HepG2 (cell line): ENCODE results near the gene NSD1. TPM values are rescaled to one million over a fixed set of nuclear protein-coding genes. Genes with fewer than 3 reads are reported as not detected.
A peak's percentile ranks its signal among the peaks of the same experiment; 100 is the strongest.

Source experiments
- ATF7 ChIP-seq, 2 experiments: fragments of 450-650 bp in 1 of 2; sonication (generic) in 1 of 2; formaldehyde crosslinking in 1 of 2; IDR thresholded peaks; 2 replicates each; pipeline versions ENCODE4 v1.4.0 to v1.6.1; 2016 to 2020; ENCODE audit warnings: antibody characterized with exemption in 1 of 2, mild to moderate bottlenecking in 1 of 2, missing genetic modification reagents in 1 of 2
- ATRX ChIP-seq: sonication (generic); formaldehyde crosslinking; IDR thresholded peaks from 2 replicates; pipeline ENCODE4 v1.4.0; 2020; ENCODE audit warnings: missing genetic modification reagents, borderline replicate concordance
- ETV5 ChIP-seq: IDR thresholded peaks from 2 replicates; pipeline ENCODE4 v1.6.1; 2018; ENCODE audit warnings: missing biosample characterization, missing genetic modification reagents, inconsistent platforms, borderline replicate concordance
- FOXA1 ChIP-seq, 2 experiments: fragments of 450-650 bp in 1 of 2; sonication (generic) in 1 of 2; formaldehyde crosslinking in 1 of 2; IDR thresholded peaks; 2 replicates each; pipeline versions ENCODE4 v1.4.0 to v1.6.1; 2016 to 2020; ENCODE audit warnings: missing genetic modification reagents in 1 of 2
- HNRNPUL1 ChIP-seq: fragments of 200-400 bp; formaldehyde crosslinking; IDR thresholded peaks from 2 replicates; pipeline ENCODE4 v1.6.1; 2017; ENCODE audit warnings: low read depth, mild to moderate bottlenecking, low read length, moderate library complexity
- LBX2 ChIP-seq: sonication (generic); formaldehyde crosslinking; IDR thresholded peaks from 2 replicates; pipeline ENCODE4 v1.5.0; 2020; ENCODE audit warnings: missing genetic modification reagents, mild to moderate bottlenecking, borderline replicate concordance
- NFE2L2 ChIP-seq: fragments of 150-350 bp; IDR thresholded peaks from 2 replicates; pipeline ENCODE4 v1.6.1; 2014; ENCODE audit warnings: low read length
- NFIB ChIP-seq: sonication (generic); formaldehyde crosslinking; IDR thresholded peaks from 2 replicates; pipeline ENCODE4 v1.9.0; 2021; ENCODE audit warnings: missing genetic modification reagents, mild to moderate bottlenecking, borderline replicate concordance
- NFYB ChIP-seq: sonication (generic); formaldehyde crosslinking; IDR thresholded peaks from 2 replicates; pipeline ENCODE4 v1.4.0; 2020; ENCODE audit warnings: missing genetic modification reagents
- PRDM4 ChIP-seq: sonication (generic); formaldehyde crosslinking; IDR thresholded peaks from 2 replicates; pipeline ENCODE4 v1.9.0; 2021; ENCODE audit warnings: missing genetic modification reagents, borderline replicate concordance
- PTBP1 ChIP-seq: fragments of 200-400 bp; formaldehyde crosslinking; IDR thresholded peaks from 2 replicates; pipeline ENCODE4 v1.6.1; 2018; ENCODE audit warnings: low read length, low read depth; ENCODE audit not compliant: poor library complexity, severe bottlenecking
- SMARCE1 ChIP-seq: fragments of 450-650 bp; IDR thresholded peaks from 2 replicates; pipeline ENCODE4 v1.6.1; 2017; ENCODE audit warnings: borderline replicate concordance
- TAF1 ChIP-seq: sonication (generic); formaldehyde crosslinking; IDR thresholded peaks from 2 replicates; pipeline ENCODE4 v1.4.0; 2020; ENCODE audit warnings: missing genetic modification reagents
- TAF15 ChIP-seq: fragments of 200-400 bp; formaldehyde crosslinking; IDR thresholded peaks from one replicate; pipeline ENCODE4 v1.6.1; 2018; ENCODE audit warnings: mild to moderate bottlenecking, low read depth, low read length; ENCODE audit not compliant: poor library complexity, severe bottlenecking
- ZBTB38 ChIP-seq: sonication (generic); formaldehyde crosslinking; IDR thresholded peaks from 2 replicates; pipeline ENCODE4 v1.5.1; 2020; ENCODE audit warnings: mild to moderate bottlenecking, missing genetic modification reagents
- ZNF225 ChIP-seq: sonication (generic); formaldehyde crosslinking; IDR thresholded peaks from 2 replicates; pipeline ENCODE4 v1.4.0; 2020; ENCODE audit warnings: mild to moderate bottlenecking, missing genetic modification reagents
- ZNF530 ChIP-seq: sonication (generic); formaldehyde crosslinking; IDR thresholded peaks from 2 replicates; pipeline ENCODE4 v1.5.0; 2020; ENCODE audit warnings: low read depth, mild to moderate bottlenecking, missing genetic modification reagents
- ZNF687 ChIP-seq: sonication (generic); formaldehyde crosslinking; IDR thresholded peaks from 2 replicates; pipeline ENCODE4 v1.5.1; 2020; ENCODE audit warnings: mild to moderate bottlenecking, missing genetic modification reagents, moderate library complexity
- ZNF816 ChIP-seq: sonication (generic); formaldehyde crosslinking; IDR thresholded peaks from 2 replicates; pipeline ENCODE4 v1.8.0; 2022; ENCODE audit warnings: missing genetic modification reagents, mild to moderate bottlenecking, borderline replicate concordance
- polyA plus RNA-seq, 8 experiments: library from polyadenylated mRNA; depleted of rRNA in 3 of 8; stranded (reverse) in 7 of 8; unstranded in 1 of 8; fragments of >200 nt; fragmentation: Illumina TruSeq in 4 of 8; extraction: Trizol in 4 of 8; gene quantifications; 2 replicates each; pipeline versions ENCODE4 v1.2.1 to v1.2.3, GENCODE V29; 2011 to 2016; ENCODE audit warnings: low read depth in 4 of 8, missing spikeins in 1 of 8, mixed read lengths in 1 of 8; ENCODE audit not compliant: insufficient read depth in 1 of 8
- total RNA-seq, 5 experiments: library from RNA; depleted of rRNA; stranded (reverse); fragments of >200 nt; fragmentation: Illumina TruSeq; extraction: Trizol; gene quantifications; 2 replicates each; pipeline ENCODE4 v1.2.3, GENCODE V29; 2016; ENCODE audit warnings: low read depth in 1 of 5

NSD1 gene
- total and polyA plus RNA-seq, 2 of the 13 experiments (the other 11 are each of a cell fraction or from before 2014, with no cell fraction given): 0.01 to 0.09 TPM

GRCh38 chr5:177103523-177104253 lies 29.9 kb upstream of the NSD1 start (continued):
- TF ChIP-seq PRDM4 (CRISPR knock-in tag) (no peak), ATRX (no peak), ZNF687 (CRISPR knock-in tag) (peak; percentile 44; the same call in 1 of the 2 replicates), FOXA1 (IDR thresholded peaks at IDR 0.05) (no peak), FOXA1 (CRISPR knock-in tag; IDR thresholded peaks at IDR 0.05) (peak; percentile 79), ZNF816 (CRISPR knock-in tag) (no peak), ZNF530 (CRISPR knock-in tag) (no peak), NFYB (no peak), PTBP1 (no peak), LBX2 (CRISPR knock-in tag) (no peak), ETV5 (CRISPR knock-in tag) (peak; percentile 24; the same call in 1 of the 2 replicates), ZBTB38 (CRISPR knock-in tag) (no peak), NFIB (no peak), TAF15 (no peak), ZNF225 (CRISPR knock-in tag) (no peak), TAF1 (CRISPR knock-in tag) (no peak), NFE2L2 (no peak), ATF7 (IDR thresholded peaks at IDR 0.05) (no peak), ATF7 (CRISPR knock-in tag; IDR thresholded peaks at IDR 0.05) (peak; percentile 35; the same call in 1 of the 2 replicates), HNRNPUL1 (no peak), SMARCE1 (no peak)
